Middle frontal gyrus (tissue), 1 donor: ENCODE data around the gene WDR7.

Experiments used
- DNase-seq: peaks from one replicate; pipeline ENCODE4 v3.0.0-alpha.2; 2015; ENCODE audit warnings: low spot score; ENCODE audit errors: extremely low spot score

WDR7 gene

DNA sequence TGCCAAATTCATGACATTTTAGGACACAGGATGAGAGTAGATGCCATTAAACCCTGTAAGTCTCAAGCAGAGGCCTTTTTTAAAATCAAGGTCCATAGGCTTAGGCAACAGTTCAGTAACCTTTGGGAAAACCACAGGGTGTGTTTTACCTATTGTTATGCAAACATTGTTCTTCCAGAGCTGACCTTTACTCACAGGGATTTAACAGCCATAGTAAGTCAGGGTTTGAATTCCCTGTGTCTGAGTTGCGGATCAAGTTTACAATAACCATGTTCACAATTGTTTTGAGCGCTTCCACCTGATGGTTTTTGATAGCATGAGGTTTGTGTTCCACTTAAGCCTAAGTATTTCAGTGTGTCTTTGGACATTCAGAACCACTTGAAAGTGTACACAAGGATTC lies 335.7 kb downstream of the WDR7 start:
- DNase-seq: no peak

DNA sequence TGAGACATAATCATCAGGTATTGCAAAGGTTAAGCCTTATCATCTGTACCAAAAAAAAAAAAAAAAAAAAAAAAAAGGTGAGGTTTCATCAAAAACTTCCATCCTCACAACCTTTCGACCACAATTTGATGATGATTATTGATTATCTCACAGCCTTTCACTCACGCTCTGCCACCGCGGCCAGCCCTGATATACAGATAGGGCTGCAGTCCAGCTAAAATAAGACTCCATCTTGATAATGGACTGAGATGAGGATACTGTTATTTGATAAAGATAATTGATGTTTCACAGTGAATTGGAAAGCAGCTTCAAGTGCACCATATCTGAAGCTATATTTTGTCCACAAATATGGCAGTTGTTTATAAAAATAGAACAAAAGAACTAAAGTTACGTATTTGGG lies 336.1 kb downstream of the WDR7 start:
- DNase-seq: no peak

DNA sequence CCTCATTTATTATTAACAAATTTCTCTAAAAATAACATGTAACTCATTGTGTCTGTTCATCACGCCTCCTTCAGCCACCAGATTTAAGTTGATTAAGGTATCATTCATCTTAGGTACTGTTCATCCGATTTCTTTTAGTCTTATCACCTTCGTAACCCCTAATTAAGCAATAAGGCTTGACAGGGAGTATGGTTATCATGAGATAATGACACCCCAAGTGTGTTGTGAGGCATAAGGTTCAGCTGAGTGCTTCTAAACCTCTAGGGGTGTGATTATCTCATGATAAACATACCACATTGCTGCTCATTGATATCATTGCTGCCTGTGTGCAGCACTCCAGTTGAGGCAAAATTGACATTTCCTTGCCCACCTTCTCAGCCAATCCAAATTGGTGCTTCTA lies 336.9 kb downstream of the WDR7 start:
- no peak for DNase-seq

DNA sequence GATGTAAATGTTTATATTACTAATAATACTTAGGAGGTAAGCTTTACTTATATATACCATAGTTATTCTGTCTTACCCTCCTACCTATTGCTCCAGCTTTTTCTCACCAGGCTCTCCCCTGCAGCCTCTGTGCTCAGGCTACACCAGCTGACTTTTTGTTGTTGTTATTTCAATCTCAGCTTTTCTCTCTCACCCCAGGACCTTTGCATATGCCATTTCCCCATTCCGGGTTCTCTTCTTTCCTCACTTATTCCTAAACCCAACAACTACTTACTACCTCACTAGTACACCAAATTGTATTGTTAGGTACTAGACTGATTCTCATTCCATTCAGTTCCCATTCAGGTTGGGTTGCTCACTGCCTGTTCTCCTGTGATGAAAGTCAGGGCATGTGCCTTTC lies 339.5 kb downstream of the WDR7 start:
- no peak for DNase-seq

DNA sequence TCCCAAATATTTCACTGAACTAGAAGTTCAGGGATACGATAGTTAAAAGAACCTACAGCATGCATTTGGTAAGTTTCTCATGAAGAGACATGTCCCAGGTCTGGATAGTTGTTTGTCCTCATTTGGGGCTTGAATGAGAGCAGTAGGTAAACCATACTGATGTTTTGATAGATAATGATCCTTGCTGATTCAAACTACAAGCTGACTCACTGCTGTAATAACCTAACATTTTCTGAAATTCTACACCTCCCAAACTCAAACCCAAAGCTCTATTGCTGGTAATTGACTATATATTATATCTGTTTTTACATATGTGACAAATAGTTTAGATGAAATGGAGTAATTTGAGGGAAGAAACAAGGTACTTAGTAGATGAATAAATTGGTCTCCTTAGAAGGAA lies 341.6 kb downstream of the WDR7 start:
- DNase-seq: no peak

DNA sequence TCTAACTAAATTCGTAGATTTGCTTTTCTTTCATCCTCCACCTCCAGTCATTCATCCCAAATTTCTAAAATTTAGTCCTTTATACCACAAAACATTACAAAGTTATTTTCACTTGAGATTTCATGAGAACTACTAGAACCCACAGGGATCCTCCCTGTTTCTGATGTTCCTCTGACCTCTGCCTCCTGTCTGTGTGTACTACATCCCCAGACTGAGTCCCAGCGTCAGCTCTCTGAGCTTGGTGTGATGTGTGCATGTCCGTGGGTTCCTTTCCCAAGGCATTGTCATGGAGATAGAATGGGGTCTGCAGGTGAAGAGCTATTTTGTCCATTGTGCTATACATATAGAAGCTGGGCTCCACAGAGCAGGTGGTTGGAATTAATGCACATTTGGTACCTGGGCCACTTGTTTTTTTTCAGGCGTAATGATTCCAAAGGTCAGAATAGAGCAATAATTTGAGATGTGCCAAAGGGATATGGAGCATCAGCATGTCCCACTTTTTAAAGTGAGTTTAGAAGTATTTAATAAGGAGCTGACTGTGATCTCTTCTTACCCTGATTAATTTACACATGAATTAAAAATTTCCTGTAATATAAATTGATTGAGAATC lies 344.5 kb downstream of the WDR7 start:
- no peak for DNase-seq

DNA sequence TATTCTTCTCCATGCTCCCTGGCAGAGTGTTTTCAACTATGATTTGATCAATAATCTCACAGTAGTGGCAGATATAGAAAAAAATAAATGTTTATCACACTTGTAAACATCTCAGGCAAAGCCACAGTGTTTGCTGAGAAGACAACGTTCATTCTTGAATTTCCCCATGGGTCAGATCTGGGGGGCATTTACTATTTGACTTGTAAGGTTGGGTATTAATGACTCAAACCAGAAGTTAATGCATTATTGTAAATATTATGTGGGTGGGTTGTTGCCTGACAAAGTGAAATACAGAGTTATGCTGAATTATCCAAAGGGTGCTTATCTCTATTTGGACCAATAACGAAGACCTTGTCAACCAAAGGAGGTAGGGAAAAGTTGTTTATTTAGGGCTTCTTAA lies 346.0 kb downstream of the WDR7 start:
- DNase-seq: no peak

DNA sequence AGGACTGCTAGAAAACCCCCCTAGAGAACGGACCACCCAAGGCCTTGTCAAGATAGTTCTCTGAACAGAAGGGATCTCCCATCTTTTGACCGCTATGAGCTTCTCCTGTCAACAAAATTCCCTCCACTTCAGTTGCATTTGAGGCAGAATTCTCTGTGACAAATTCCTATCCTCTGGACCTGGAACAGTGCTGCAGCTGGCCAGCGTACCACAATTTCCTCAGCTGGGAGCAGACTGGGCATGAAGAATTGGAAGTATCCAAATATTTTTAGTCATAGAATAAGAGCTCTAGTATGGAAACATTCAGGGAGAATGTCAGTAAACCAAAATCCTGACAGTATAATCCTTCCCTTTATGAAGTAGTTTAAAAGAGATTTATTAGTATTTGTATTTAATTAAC lies 348.7 kb downstream of the WDR7 start:
- DNase-seq: no peak

DNA sequence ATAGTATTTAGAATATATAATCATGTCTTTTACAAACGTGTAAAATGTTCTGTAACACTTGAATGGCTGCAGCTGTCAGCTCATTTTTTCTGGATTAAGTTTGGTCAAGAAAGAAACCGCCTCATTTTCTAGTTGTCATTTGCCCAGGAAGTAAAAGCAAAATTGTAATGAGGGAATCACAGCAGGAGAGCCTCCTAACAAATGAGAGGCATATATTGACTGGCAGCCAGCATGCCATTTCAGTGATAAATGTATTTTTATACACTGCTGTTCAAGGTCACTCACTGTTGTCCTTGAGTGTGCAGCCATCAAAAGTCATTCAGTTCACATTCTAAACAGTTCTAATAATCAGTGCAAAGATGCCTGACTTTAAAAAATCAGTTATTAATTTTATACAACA lies 351.5 kb downstream of the WDR7 start:
- no peak for DNase-seq

DNA sequence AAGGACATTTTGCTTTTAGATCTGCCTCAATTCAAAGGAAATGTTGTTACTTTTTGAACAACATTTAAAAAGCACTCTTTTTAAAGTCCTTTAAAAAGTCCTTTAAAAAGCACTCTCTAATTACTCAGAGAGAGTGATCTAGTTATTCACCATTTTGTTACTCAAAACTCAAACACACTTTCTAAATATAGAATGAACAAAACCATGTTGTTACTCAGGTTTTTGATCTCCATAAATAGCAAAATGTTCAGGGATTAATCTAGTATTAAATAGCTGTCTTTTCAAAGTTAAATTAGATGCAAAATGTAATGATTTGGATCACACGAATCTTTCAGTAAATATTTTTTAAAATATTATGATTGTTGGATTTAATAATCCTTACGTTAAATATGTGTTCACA lies 352.2 kb downstream of the WDR7 start:
- no peak for DNase-seq

DNA sequence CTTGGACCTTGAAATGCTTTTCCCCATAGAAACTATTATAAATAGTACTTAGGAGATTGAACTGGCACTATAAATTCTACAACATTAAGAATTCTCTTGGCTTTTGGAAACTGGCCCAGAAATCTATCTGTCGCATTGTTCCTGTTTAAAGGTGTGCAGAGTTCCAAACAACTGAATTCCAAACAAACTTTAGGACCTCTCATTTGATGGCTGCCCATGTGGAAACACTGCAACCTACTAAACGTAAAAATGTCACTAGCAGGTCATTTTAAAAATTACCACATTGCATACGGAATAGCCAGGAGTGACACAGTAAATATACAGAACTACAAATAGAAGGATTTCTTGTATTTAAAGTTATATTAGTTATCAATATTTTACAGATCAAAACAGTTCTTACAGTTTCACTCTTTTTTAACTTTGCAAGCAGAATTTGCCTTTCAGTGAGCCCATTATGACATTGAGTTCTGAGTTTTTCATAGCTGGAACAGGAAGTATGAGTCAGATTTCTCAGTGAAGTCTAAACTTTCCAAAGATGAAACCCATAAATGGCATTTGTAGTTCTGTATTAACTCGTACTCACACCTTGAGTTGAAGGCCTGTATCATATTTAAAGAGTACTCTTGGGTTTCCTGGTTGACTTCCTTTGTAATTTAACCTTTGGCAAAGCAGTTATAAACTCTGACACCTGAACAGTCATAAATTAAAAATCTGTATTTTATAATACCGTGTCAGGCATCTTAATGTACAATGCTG lies 353.4 kb downstream of the WDR7 start:
- DNase-seq: no peak

DNA sequence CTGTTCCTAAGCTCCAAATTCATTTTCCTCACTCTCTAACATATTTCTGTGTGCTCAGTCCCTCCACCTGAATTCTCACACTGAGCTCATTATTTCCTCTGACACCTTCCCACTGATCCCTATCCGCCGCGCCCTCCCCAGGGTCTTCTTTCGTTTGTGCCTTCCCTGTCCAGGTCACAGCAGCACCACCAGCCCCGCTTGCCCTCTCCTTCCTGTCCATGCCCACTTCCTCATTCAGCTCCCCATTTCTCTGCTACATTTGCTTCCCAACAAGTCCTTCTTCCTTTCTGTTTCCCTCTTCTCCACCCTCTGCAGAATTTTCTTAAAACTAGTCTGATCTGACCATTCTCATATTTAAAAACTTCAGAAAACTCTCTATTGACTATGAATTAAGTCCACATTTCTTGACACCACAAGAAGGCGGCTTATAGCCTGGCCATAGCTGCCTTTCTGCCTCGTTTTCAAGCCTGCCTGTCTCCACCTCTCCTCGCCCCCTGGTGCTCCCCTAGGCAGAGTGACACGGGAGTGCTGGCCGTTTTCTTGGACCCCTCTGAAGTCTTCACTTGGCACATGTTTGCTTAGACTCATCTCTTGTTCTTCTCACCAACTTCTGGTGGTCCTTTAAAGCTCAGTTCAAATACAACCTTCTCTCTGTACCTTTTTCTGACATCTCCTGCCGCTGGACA lies 357.0 kb downstream of the WDR7 start:
- no peak for DNase-seq

DNA sequence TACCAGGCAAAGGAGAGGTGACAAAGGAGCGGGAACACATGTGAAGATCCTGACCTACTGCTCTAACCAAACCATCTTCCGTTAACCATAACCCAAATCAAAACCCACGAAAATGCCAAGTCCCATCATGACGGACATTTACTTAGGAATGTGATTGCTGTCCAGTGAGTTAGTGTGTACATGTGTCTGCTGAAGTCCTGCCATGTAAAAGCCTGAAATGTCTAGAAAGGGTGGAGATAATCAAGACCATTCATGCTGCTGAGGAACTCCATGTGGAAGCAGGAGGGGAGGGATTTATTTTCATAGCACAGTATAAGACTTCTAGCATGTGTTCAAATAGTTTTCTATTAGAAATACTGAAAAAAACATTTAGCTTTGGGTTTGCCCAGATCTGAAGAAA lies 358.7 kb downstream of the WDR7 start:
- DNase-seq: no peak

DNA sequence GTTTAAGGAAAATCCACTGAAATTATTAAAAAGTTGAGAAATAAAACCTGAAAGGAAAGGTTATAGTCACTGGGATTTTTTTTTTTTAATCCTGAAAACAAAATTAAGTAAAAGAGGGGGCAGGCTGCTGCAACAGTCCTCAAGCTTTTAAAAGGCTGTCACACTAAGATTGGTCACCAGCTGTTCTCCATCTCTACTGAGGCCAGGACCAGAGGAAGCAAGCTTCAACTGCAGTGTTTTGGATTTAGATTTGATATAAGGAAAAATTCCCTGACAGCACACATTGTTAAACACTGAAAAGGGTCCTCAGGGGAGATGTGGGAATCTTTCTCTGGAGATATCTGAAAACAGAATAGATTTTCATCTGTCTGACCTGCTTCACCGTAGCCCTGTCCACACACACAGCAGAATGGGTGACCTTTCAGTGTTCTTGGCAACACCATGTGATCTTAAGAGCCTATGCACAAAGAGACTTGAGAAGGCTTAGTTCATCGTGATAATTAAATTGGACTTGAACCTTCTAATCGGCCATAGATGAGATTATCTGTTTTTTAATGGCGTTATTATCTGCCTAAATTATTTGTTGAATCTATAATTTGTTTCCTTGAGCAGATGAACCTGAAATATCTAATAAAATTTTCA lies 363.7 kb downstream of the WDR7 start:
- DNase-seq: no peak

DNA sequence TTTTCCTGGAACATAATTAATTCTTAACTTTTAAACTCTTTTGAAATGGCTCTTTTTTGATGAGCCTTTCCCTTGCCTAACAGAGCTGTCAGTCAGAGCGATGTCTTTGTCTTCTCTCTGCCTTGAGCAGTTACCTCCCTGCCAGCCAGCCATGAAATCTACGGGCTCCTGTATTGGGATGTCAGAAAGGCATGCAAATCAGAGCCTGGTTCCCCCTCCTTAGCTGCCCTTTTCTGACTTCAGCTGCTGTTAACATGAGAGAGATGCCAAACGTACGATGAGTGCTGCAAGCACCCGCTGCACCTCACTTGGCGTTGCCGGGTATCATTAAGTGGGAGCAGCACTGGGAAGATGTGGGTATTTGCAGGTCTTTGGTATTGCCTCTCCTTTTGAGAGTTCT lies 364.3 kb downstream of the WDR7 start:
- no peak for DNase-seq

DNA sequence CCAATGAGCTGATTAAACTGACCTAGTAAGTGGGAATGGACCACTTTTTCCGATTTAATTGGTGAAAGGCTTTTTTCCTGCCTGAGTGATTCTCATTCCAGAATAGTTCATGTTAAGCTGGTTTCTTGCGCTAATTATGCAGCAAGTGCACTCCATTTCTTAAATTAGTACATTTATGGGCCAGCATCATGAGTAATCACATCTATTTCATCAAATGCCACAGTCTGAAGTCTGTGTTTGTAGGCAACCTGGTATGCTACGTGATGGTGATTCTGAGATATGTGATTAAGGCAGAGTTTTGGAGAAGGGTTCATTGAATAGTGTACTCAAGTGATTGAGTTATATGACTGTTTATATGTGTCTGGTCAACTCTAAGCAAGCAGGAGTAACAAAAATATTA lies 367.7 kb downstream of the WDR7 start:
- DNase-seq: no peak

DNA sequence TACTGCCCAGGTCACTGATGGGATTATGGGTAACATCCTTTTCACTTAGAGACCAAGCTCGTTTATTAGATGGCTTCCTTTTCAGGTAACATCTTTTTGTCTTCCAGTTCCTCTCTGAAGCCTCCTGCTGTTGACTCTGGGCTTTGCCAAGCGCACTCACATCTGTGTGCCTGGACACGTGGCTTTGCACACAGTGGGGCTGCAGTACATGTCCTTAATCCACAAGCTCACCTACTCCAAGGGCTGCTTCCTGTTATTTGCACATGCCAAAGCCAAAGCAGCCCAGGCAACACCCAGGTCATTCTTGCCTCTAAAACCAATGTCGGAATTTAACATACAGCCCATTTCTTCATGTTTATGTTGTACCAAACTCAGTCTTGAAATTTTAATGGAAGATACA lies 371.6 kb downstream of the WDR7 start:
- DNase-seq: no peak

DNA sequence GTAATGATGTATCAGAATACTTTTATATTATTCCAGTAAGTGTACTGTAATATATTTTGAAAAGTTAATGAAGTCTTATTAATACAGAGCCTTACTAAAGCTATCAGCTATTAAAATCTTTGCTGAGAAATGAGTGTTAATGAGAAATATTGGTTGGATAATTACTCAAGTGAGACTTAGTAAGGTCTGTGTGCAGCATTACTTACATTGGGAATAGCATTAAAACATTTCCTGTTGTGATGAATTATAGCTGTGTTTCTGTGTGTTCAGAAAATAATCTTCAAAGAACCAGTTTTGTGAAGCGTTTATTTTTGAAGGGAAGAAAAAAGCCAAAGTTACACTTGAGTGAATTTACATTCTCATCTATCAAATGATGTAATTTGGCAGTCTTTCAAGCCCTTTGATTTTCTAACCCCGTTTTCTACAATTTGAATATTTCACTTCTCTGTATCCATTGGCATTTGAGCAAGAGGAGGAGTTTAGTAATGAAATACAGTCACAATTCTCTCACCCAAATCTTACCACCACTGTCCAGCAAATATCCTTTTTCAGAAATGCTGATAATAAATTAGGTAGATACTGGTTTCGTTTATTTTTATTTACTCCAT lies 372.2 kb downstream of the WDR7 start:
- no peak for DNase-seq

DNA sequence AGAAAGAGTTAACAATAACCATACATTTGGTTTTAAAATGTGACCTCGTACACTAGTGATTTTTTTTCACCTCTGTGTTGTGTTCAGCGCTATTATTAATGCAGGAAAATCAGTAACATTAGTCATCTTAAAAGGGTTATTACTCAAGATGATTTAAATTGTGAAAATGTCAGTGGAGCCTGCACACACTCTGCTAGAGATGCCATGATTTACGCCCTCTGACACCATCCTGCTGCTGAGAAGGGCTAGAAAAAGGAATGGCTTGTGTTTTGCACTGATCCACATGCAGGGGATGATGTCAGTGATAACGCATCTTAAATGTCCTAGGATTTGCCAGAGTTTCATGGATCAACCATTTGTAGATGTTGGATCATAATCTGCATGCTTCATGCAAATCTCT lies 374.4 kb downstream of the WDR7 start:
- no peak for DNase-seq

DNA sequence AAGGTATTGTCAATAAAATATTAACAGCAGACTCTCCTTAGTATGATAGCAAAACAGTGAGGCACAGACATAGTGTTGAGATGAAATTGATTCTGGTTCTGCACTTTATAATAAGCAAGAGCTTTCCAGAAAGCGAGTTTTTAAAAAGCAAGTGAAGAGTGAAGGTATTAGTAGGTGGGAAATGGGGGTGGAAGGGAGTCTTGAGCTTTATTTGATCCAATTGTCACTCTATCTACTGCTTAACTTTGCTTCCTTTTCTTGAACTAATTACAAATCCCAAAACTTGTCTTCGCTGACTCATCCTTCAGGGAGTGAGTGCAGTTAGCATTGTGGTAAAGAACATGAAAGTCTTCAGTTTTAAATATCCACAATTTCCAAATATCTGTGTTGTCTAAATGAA lies 375.2 kb downstream of the WDR7 start:
- no peak for DNase-seq

DNA sequence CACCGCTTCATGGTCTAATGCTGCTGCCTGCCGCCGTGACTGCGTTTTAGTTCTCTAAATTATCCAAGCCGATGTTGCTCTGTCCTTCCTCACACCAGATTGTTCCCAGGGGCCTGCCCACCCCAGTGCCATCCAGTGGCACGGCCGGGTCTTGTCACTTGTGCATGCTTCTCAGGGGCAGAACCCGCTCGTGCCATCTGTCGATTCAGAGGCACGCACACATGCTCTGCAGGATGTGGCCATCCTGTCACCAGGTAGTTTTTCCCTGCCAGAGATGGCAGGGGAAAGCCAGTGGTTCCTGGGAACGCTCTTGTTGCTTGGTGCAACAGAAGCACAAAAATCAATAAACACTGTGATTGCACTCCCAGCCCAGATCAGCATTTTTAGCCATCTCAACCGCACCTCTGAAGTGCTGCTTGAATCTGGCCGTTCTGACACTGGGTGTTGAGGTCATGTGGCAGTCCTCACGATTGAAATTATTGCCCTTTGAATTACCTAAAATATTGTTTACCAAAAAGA lies 376.1 kb downstream of the WDR7 start:
- no peak for DNase-seq

DNA sequence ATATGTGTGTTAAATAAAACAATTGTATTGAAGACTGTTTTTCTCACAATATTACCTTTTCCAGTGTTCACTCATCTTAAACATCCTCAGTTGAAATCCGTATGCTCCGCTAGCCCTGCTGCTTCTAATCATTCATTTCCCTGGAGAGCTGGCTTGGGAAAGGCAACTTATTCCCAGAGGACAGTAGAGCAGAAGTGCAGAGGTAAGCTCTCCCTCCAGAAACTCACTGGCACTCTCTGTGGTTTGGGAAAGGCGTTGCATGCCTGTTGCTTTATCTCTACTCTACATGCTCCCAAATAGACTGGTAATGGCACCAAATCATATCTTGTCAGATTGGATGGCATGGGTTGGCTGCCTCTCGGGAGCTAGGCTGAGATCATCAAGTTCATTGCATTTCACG lies 378.6 kb downstream of the WDR7 start:
- DNase-seq: no peak
